NCI-H2107 (cell line): ENCODE measurements around the gene PSME3IP1.
"Not testable (repeated sequence)": the region's sequence is repeated elsewhere in the genome, so short reads cannot be mapped to it uniquely, and the experiment has no call there.

Source experiments
- DNase-seq: peaks from one replicate; lab custom pipeline; 2025; lab: John Stamatoyannopoulos, UW

PSME3IP1 gene

DNA sequence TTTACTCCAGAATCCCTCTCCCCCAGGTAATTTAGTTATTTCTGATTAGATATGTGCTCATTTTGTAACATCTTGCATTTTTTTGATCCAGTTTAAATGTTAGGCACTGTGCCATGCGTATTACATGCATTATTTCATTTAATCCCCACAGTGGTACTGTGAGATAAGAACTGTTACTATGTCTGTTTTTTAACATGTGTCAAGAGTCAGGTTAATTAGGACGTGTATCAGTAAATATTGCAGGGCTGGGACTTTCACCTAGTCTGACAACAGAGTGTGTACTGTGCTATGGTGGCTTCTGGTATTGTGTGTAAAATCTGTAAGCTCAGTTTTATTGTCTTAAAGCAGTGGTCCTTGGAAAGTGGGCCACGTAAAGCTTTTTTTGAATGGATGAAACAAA is 10.9 kb upstream of the PSME3IP1 start:
- DNase-seq: no peak

DNA sequence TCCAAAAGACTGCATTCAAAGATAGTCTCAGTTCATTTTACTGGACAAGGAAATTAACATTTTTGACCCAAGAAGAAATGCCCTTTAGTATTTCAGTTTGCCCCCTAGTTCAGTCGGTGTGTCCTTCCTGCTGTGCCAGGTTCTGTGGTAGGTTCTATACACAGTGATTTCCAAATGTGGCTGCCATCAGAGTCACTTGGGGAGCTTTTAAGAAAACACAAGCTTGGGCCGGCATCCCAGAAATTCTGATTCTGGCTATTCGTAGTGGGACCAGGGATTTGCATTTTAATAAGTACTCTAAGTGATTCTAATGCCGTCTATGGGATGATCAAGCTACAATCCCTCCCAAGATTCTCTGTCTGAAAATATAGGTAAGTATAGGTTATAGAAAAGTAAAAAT is 10.4 kb upstream of the PSME3IP1 start:
- no peak for DNase-seq

DNA sequence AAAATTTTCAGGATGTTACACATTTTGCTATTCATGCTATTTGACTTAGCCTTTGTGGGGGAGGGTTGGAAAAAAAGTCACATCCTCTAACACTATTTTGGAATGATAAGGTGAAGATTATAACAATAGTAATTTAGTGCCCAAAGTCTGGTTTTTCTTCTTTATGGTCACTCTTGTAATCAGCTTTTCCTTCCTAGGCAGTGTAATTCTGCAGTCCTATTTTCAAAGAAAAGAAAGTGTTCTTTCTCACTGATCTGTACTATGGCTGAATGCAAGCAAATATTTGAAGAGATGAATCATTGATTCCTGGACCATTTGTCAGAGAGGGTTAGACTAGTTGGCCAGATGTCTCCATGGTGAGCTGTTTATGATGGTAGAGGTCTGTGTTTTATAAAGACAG is 8.7 kb upstream of the PSME3IP1 start:
- no peak for DNase-seq

DNA sequence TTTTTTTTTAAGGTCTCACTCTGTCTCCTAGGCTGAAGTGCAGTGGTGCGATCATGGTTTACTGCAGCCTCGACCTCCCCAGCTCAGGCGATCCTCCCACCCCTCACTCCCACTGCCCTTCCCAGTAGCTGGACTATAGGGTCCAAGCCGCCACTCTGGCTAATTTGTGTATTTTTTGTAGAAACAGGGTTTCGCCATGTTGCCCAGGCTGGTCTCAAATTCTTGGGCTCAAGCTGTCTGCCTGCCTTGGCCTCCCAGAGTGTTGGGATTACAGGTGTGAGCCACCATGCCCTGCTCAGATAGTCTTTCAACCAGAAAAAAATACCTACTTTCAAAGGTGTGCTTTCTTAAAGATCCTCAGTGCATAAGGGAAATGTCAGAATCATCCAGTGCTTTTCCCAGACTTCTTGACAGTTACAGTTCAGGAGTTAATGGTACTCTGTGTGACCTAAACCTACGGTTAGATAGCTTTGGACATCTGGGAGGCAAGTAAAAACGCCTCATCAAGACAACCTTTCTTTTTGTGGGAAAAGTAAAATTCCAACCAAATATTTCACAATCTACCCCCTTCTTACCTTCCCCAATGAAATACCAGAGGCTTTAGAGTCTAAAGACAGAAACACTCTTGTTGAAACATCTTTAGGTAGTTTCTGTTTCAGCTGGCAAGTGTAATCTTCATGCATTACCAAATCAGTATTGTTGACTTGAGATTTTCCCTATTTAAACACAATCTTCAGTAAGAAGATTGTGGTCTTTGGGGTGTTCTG is 7.1 kb upstream of the PSME3IP1 start:
- DNase-seq: no peak

DNA sequence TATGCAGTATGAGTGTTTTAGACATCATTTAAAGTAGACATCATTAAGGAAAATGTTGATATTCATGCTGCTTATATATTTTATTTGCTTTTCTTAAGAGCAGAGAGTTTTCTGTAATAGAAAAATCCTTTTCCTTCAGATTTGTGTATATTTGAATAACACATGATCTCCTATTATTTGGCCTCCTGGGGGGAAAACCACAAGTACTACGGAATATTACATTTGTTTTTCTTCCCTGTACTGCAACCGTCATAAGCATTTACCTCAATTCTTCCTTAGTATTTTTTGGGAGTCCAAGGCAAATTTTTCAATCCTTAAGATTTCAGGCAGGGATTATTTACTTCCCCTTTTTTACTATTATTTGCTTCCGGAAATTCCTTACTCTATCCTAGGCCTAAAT is 6.3 kb upstream of the PSME3IP1 start:
- no peak for DNase-seq

DNA sequence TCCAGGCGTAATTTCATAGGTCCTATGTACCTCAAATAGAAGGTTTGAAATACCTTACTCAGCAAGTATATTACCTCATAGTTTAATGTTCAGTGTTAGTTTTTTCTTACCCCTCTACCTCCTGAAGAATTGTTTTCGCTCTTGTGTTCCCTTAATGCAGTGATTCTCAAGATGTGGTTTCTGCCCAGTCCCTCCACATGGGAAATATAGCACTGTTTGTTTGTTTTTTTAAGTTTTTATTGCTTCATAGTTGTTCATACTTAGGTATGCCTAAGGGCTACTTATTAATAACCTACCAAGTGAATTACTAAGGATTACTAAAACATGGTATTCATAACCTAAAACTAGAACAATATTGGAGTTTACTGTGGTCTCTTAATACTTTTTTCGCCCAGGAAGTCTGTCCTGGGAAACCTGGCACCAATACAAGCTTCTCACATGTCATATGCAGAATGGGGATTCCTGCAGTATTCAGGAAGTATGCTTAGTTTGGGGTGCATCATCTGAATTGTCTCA is 5.3 kb upstream of the PSME3IP1 start:
- no peak for DNase-seq

DNA sequence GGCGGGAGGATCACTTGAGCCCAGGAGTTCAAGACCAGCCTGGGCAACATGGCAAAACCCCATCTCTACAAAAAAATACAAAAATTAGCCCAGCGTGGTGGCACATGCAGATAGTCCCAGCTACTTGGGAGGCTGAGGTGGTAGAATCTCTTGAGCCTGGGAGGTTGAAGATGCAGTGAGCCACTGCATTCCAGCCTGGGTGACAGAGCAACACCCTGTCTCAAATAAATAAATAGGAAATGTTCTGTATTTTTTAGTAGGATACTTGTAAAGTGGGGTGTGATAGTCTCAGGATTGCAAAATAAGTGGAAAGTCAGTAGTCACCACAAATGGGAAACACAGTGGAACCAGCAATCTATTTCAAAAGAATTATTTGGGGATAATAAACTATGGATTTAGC is 4.3 kb upstream of the PSME3IP1 start:
- no peak for DNase-seq

DNA sequence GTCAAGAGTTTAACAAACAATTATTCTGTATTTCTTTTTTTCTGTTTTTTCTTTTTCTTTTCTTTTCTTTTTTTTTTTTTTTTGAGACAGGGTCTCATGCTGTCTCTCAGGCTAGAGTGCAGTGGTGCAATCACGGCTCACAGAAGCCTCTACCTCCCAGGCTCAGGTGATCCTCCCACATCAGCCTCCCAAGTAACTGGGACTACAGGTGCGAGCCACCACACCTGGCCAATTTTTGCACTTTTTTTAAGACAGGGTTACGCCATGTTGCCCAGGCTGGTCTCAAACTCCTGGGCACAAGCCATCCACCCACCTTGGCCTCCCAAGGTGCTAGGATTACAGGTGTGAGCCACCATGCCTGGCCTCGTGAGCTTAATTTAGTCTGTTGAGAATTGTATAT is 3.7 kb upstream of the PSME3IP1 start:
- not testable (repeated sequence) for DNase-seq

DNA sequence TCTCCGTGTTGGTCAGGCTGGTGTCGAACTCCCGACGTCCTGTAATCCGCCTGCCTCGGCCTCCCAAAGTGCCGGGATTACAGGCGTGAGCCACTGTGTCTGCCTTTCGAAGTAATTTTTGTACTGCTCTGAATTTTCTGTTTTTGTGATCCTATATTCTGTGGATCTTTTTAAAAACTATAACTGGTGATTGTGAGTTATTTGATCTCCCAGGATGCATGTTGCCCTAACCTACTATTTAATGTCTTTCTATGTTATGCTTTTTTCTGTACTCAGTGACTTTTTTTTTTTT is 2.8 kb upstream of the PSME3IP1 start:
- DNase-seq: no peak

DNA sequence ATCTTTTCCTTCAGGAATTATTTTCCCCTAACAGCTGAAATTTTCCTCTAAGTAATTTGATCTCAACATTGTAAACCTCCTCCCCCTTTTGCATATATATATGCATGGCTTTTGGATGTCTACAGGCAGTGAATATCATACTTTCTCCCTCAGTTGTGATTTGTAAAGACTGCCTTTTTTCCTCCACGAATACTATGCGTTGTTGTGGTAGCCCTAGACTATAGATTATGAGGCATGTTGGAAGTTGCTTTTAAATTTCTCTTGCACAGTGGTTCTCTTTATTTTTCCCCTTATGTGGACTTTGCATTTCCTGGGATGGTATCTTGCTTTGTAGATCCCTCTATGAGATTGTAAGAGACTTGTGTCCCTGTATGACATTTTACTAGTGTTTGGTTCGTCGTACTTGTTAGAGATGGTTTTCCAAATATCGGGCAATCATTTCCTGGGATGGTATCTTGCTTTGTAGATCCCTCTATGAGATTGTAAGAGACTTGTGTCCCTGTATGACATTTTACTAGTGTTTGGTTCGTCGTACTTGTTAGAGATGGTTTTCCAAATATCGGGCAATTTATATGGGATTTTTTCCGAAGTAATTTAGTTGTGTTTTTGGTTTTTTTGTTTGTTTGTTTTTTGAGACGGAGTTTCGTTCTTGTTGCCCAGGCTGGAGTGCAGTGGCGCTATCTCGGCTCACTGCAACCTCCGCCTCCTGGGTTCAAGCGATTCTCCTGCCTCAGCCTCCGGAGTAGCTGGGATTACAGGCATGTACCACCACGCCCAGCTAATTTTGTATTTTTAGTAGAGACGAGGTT is 2.3 kb upstream of the PSME3IP1 start:
- DNase-seq: not testable (repeated sequence)

DNA sequence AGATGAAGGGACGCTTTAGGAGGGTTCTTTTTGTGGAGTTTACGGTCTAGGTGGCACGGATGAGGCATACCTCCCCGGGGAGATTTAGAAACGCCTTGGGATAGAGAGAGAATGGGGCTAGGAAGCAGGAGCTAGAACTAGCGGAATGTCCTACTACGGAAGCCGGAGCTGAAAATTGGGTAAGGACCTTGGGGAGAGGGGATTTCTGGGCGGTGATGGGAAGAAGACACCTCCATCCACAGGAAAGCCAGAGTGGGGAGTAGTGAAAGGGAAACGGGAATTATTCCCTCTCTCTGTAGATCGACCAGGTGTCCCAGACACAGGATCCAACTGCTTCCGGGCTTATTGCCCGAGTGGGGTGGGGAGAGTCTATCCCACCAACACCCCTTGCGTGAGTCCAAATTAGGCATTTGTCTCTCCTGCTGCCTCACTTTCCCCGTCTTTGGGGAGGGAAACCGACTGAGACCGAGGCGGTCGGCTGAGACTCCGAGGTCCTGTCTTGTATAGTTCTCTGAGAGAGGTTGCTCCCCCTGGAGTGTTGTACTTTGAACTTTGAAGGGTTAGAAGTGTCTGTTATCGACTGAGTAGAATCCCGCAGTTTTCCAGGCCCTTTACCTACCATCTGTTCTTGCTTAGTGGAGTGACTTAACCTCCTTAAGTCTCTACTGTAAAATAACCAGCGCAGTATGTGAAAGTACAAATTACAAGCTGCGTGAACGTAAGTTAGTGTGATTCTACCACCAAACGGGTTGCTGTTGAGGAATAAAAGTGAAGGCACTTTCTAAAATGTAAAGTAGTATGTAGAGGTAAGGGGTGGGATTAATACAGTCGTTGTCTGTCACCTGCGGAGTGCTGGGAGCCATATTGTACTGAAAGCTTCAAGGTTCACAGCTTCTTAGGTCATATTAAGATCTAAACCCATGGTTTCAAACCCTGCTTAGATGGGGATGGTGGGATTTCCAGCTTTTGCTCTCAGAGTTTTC is 1.3 kb upstream of the PSME3IP1 start:
- DNase-seq: no peak

DNA sequence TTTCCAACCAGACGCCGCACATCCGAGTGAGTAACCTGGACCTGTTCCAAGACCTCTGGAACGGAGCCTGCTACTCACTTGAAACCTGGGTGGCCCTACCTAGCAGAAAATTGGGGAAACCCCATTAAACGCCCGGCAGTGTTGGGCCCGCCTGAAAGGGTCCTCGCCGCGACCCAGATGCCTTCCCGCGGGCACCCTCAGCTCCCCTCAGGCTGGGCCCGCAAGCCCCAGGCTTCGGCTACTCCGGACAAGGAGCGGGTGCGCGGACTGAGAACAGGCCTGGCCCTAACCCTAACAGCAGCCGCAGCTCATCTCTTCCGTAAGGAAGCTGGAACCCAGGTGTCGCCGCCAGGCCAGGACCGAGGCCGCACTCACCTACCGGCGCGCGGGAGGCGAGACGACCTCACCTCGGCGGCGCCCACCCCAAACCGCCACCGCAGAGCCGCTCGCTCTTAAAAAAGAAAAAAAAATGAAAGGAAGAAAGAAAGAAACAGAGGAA is 344 bp downstream of the PSME3IP1 start:
- no peak for DNase-seq

DNA sequence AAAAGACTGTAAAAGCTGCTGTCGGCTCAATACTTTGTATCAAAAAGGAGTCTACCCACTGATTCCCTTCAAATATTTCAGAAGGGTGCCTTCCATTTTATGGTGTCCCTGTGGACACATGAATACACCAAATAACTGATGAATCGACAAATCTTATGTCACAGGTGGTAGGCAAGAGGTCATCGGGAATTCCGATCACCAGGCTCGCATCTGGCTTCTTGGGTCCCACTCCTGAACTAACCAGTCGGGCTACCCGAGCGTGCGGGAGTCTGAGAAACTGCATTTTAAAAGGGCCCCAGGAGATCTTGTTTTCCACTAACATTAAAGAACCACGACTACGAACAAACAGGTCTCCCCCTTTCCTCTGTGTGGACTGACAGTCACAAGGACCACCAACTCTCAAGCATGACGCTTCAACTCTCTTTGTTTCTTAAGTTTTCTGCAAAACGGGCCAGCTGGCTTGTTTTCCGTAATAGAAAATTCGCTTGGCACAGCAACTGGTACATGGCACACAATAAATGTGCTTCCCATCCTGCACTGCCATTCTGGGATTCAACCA is 873 bp downstream of the PSME3IP1 start:
- no peak for DNase-seq

DNA sequence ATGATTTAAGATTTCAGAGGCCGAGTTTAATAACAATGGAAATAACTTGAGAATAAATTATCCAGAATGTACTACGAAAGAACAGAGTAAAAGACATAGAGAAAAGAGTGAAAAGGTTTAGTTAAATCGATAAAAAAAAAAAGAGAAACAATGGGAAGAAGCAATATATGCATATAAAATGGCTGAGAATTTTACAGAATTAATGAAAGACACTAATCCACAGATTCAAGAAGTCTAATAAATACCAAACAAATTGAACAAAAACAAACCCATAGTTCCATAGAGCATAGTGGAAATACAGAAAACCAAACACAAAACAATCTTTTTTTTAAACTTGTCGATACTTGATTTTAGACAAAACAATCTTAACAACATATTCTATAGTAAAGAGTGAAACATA is 1.7 kb downstream of the PSME3IP1 start:
- DNase-seq: no peak

DNA sequence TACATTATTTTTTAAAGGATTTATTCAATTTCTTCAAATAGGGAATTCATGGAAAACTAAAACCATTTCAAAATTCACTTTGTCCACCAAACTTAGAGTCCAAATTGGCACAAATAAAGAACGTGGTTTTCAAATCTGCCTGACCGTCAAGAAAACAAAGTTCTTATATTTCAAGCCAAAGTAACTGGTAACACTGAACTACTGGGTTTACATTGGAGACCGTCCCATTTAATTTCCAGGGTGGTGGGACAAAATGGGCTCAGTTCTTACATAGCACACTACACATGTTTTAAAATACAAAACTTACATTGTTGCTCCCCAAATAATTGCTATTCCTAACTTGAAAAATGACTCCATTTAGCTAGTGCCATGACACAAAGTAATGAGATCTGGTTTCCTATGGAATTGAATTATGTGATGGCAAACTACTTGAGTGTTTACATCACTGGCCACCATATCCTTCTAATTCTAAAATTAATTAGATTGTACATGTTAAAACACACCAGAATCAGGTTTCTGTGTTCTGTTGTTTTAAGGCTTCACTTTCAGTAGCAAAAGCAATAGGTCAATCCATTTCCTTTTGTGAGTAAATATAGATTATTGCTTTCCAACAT is 6.5 kb downstream of the PSME3IP1 start:
- no peak for DNase-seq

DNA sequence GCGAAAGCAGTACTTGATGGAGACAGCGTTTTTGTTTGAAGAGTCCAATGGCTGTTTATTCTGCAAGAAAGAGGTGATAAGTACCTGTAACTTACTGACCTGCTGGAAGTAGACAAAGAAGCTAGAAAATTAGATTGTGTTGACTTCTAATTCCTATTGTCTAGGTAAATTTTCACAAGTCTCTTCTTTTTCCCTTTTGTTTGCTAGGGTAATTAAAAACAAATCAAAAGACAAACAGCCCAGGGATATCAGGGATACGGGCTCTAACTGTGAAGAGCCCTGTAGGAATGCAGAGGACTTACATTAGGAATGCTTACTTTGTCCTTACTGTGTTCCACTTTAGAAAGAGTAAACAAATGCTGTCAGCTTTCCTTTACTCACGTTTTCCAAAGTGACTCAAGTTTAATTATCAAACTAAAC is 7.0 kb downstream of the PSME3IP1 start:
- DNase-seq: no peak

DNA sequence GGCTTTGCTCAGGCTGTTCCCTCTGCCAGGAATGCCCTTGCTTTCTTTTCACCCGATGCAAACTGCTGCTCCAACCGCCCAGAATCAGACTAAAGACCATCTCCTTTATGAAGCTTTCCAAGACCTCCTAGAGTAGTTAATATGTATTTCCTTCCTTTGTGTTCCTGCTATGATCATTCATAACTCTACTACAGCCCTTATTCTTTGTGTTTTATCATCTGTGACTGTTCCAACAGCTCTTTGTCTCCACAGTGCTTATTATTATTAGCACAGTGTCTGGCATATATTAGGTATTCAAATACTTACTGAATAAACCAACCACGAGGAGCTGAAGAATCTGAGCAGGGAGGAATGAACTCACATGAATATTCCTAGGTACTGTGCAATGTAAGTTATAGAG is 7.6 kb downstream of the PSME3IP1 start:
- no peak for DNase-seq

DNA sequence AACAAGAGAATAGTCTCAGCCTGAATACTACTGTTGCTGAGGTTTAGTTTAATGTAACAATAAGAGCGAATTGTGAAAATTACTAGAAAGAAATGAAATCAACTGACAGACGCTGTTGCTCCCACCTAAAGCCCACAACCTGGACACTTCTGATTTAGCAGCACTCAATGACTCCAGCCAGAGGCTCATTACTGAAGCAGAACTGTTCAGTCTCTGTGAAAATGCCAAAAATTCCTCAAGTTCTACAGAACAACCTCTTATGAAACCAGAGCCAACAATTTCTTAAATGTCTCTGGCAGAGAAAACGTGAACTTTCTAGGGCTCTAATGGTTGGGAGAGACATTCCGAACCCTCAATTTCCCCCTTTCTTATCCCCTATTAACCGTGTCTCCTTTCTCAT is 9.9 kb downstream of the PSME3IP1 start:
- no peak for DNase-seq

DNA sequence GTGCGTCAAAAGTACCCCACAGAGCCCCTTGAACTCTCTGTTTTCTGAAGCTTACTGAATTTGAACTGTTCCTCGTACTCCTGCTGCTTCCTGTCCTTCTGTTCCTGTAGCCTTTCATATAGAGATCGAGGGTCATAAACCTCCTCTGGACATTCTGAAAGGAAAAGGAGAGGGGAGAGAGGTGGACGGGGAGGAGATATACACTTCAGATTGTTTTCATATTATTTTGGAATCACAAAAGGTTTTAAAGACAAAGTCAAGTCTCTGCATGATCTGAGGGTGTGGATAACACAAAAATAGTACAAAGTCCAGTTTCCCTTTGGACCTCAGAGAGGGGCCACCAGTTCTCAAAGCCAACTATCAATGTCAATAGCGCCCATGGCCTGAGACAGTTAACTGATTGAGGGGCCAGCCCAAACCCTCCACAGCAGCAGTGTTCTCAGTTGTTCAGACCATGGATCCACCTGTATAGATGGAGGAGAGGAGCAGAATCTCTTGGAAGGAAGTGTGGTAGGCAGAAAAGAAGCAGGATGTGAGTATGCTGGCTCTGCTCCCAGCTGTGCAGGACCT is 13.0 kb downstream of the PSME3IP1 start:
- DNase-seq: no peak

DNA sequence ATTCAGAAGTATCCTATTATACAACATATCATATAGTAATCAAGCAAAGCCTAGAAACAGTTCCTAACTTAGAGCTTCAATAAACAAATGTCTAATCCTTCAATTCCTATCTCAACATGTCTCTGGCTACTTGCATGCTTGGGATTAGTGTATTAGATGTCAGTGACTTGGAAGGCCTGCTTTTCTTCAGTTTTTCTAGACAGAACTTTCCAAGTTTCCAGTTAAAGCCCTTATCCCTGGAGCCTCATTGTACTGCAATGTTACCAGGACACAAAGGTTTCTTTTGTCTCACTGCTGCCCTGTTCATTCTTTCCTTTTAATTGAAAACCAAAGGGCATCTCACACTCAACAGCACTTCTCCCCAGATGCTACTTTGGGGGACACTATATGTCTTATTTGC is 16.5 kb downstream of the PSME3IP1 start:
- DNase-seq: no peak

DNA sequence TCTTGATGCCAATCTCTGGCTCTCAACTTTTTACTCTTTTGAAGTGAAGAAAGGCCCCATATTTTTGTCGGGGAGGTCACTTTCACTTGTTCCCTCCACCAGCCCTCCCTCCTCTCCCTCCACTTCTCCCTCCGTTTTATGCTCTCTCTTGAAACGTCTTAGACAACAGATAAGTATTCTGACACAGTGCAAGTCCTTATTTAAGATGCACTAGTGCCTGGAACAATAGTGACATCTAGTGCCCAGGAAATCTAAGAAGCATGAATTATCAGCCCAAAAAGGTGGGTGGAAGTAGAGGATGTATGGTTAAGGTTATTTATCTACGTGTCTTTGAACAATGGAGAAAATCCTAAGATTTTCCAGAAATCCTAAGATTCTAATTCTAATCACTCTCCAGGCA is 17.9 kb downstream of the PSME3IP1 start:
- DNase-seq: peak; percentile 28
